SIG-M5 treated with dmso at 0.1 percent for 504 hours (cell line): Measurements from ENCODE around the gene KRTAP10-6.
"Not testable (repeated sequence)": the region's sequence is repeated elsewhere in the genome, so short reads cannot be mapped to it uniquely, and the experiment has no call there.

Experiments
- DNase-seq: peaks from one replicate; lab custom pipeline; 2025; ENCODE audit not compliant: unreplicated experiment; lab: John Stamatoyannopoulos, UW

Gene KRTAP10-6

GRCh38 chr21:44592446-44593311, at the start of gene KRTAP10-6:
KRTAP10-6 (minus strand) TSS chr21:44592505; CDS start chr21:44592484, 21 bp downstream.
- no peak for DNase-seq

- no peak for DNase-seq
Observed at GRCh38 chr21:44640761-44641160, 48.5 kb upstream of the KRTAP10-6 start.

- DNase-seq = no peak
Observed at GRCh38 chr21:44639331-44639655, 47.0 kb upstream of the KRTAP10-6 start.

GRCh38 chr21:44638506-44639330, 46.4 kb upstream of the KRTAP10-6 start:
- DNase-seq = not testable (repeated sequence)

GRCh38 chr21:44637851-44638348, 45.6 kb upstream of the KRTAP10-6 start:
- not testable (repeated sequence) for DNase-seq

GRCh38 chr21:44637018-44637850, 44.9 kb upstream of the KRTAP10-6 start, which contains the start of gene KRTAP10-10:
KRTAP10-10 (plus strand) TSS chr21:44637356; CDS start chr21:44637418, 62 bp downstream.
- DNase-seq = no peak

GRCh38 chr21:44636209-44637017, 44.1 kb upstream of the KRTAP10-6 start:
- DNase-seq = no peak

GRCh38 chr21:44632067-44632466, 39.8 kb upstream of the KRTAP10-6 start:
- DNase-seq = no peak

- no peak for DNase-seq
Observed at GRCh38 chr21:44630440-44630839, 38.1 kb upstream of the KRTAP10-6 start.

- no peak for DNase-seq
Observed at GRCh38 chr21:44628707-44629391, 36.5 kb upstream of the KRTAP10-6 start.

- DNase-seq = not testable (repeated sequence)
Observed at GRCh38 chr21:44627831-44628233, 35.5 kb upstream of the KRTAP10-6 start.

GRCh38 chr21:44627181-44627822, 35.0 kb upstream of the KRTAP10-6 start:
- not testable (repeated sequence) for DNase-seq

- DNase-seq = no peak
Observed at GRCh38 chr21:44626673-44627143, 34.4 kb upstream of the KRTAP10-6 start, which contains the start of gene KRTAP10-9. KRTAP10-9 (plus strand) TSS chr21:44627093; CDS start chr21:44627172, 79 bp downstream.

GRCh38 chr21:44626262-44626661, 34.0 kb upstream of the KRTAP10-6 start:
- DNase-seq = no peak

GRCh38 chr21:44625756-44626155, 33.5 kb upstream of the KRTAP10-6 start:
- no peak for DNase-seq

- DNase-seq = no peak
Observed at GRCh38 chr21:44623575-44623974, 31.3 kb upstream of the KRTAP10-6 start.

- no peak for DNase-seq
Observed at GRCh38 chr21:44619886-44620285, 27.6 kb upstream of the KRTAP10-6 start.

GRCh38 chr21:44618909-44619308, 26.6 kb upstream of the KRTAP10-6 start:
- no peak for DNase-seq

GRCh38 chr21:44618504-44618903, 26.2 kb upstream of the KRTAP10-6 start:
- DNase-seq = peak; percentile 49
